Thyroid gland (tissue), 4 donors: Measurements from ENCODE around the gene RPTOR.

Experiments used
- CTCF ChIP-seq, 6 experiments: fragments of 200-600 bp in 3 of 6; fragments of 450-650 bp in 3 of 6; sonication (generic) in 3 of 6; IDR thresholded peaks; one replicate each; pipeline ENCODE4 v1.5.1; 2016 to 2019; ENCODE audit warnings: antibody characterized with exemption in 6 of 6, mild to moderate bottlenecking in 2 of 6, inconsistent platforms in 1 of 6, moderate library complexity in 1 of 6
- POLR2A ChIP-seq, 2 donors: fragments of 450-650 bp; IDR thresholded peaks; one replicate each; pipeline ENCODE4 v1.6.1; 2017; ENCODE audit warnings: antibody characterized with exemption in 2 of 2, mild to moderate bottlenecking in 2 of 2, moderate library complexity in 1 of 2

GRCh38 chr17:80513201-80513600 lies 31.4 kb upstream of the RPTOR start:
- no peak for TF ChIP-seq CTCF (IDR thresholded peaks at IDR 0.05)
- no peak for TF ChIP-seq POLR2A (IDR thresholded peaks at IDR 0.05)
